Measurements from ENCODE around the gene CDKAL1. TPM values are rescaled to one million over a fixed set of nuclear protein-coding genes. Genes with fewer than 3 reads are reported as not detected.

Gene CDKAL1
- total and polyA plus RNA-seq, 2 donors (not counting 3 experiments of a cell fraction or from before 2014, with no cell fraction given), result 6.1 to 20.5 TPM

DNA sequence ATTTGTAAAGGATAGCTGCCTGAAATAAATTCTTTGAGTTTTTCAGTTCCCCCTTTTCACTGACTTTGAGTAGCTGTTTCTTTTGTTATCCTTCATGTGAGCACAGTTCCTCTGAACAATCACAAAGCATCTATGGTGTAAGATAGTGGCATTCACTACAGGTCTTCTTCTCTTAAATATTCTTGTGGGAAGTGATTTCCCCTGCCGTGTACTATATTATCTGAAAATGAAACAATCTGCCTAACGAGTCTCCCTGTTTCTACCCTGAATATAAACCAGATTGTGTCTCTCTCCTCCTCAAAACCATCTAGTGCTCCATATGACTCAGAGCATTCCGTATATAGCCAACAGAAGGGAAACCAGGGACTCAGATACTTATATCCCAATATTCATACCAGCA lies 679.2 kb downstream of the CDKAL1 start:
- Histone ChIP-seq H3K9ac (replicated peaks; ENCODE audit: extremely low read depth, insufficient read depth, low read length) (no peak overlapping the region), H3K27ac (ENCODE audit: insufficient read depth, low read depth, low read length) (no peak overlapping the region), H4K20me1 (replicated peaks; ENCODE audit: control insufficient read depth, extremely low read depth, insufficient read depth, low read length) (no peaks in the 10 kb centered on the region), H3K36me3 (ENCODE audit: control insufficient read depth in 2 of 2, extremely low read depth in 1 of 2, insufficient read depth in 2 of 2, low read length in 2 of 2) (no peaks in the 10 kb centered on the region), H3K4me2 (ENCODE audit: insufficient read depth, low read length) (no peak overlapping the region), H2AFZ (ENCODE audit: low read depth, low read length) (no peak overlapping the region), H3K4me3 (replicated peaks in 1 of 3; ENCODE audit: insufficient read depth in 1 of 3, low read depth in 1 of 3, low read length in 3 of 3) (no peak overlapping the region), H3K9me3 (replicated peaks; ENCODE audit: control insufficient read depth, insufficient read depth, low read length) (no peaks in the 10 kb centered on the region), H3K27me3 (ENCODE audit: control insufficient read depth in 2 of 2, insufficient read depth in 2 of 2, low read length in 2 of 2) (no peaks in the 10 kb centered on the region), H3K9me1 (replicated peaks; ENCODE audit: control insufficient read depth, extremely low read depth, insufficient read depth, low read length) (no peaks in the 10 kb centered on the region), H3K4me1 (ENCODE audit: control insufficient read depth, extremely low read depth, insufficient read depth, low read length) (no peaks in the 10 kb centered on the region), H3K79me2 (ENCODE audit: control insufficient read depth, insufficient read depth, low read length) (no peaks in the 10 kb centered on the region)
- FAIRE-seq, result no peak
- DNase-seq (ENCODE audit: low read depth, low spot score), result no peak
- no TSS peak for BruUV-seq (replicated peaks)
- TF ChIP-seq, protein P1, sequence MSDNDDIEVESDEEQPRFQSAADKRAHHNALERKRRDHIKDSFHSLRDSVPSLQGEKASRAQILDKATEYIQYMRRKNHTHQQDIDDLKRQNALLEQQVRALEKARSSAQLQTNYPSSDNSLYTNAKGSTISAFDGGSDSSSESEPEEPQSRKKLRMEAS (IDR thresholded peaks at IDR 0.05; ENCODE audit: insufficient read depth, insufficient read length), result no peak
- no peak for TF ChIP-seq FOS (IDR thresholded peaks at IDR 0.05; ENCODE audit: borderline replicate concordance, insufficient read depth, low read length)
- no peak for TF ChIP-seq POLR2A (IDR thresholded peaks at IDR 0.05; ENCODE audit: low read depth, low read length)
- TF ChIP-seq GATA2 (IDR thresholded peaks at IDR 0.05; ENCODE audit: insufficient read depth, insufficient read length, low read depth, low read length), result no peak
- TF ChIP-seq MYC (IDR thresholded peaks at IDR 0.05; ENCODE audit: low read depth, low read length), result no peak
- TF ChIP-seq JUN (IDR thresholded peaks at IDR 0.05; ENCODE audit: borderline replicate concordance, insufficient read depth, insufficient read length, low read depth), result no peak
- TF ChIP-seq POLR2AphosphoS5 (IDR thresholded peaks at IDR 0.05; ENCODE audit: insufficient read depth, low read depth, low read length), result no peak
- TF ChIP-seq, protein P2, sequence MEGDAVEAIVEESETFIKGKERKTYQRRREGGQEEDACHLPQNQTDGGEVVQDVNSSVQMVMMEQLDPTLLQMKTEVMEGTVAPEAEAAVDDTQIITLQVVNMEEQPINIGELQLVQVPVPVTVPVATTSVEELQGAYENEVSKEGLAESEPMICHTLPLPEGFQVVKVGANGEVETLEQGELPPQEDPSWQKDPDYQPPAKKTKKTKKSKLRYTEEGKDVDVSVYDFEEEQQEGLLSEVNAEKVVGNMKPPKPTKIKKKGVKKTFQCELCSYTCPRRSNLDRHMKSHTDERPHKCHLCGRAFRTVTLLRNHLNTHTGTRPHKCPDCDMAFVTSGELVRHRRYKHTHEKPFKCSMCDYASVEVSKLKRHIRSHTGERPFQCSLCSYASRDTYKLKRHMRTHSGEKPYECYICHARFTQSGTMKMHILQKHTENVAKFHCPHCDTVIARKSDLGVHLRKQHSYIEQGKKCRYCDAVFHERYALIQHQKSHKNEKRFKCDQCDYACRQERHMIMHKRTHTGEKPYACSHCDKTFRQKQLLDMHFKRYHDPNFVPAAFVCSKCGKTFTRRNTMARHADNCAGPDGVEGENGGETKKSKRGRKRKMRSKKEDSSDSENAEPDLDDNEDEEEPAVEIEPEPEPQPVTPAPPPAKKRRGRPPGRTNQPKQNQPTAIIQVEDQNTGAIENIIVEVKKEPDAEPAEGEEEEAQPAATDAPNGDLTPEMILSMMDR (IDR thresholded peaks at IDR 0.05; ENCODE audit: extremely low read depth in 1 of 2, insufficient read depth in 1 of 2, low read depth in 1 of 2, low read length in 2 of 2), result no peak
- no peak for TF ChIP-seq EZH2 (IDR thresholded peaks at IDR 0.05; ENCODE audit: borderline replicate concordance, low read depth, low read length, severe bottlenecking)
- dilution Hi-C loops (cut with MboI; ENCODE audit: extremely low pct_ligation_motif_present, low sequenced_read_pairs) (no loop called here), intact Hi-C loops (cut with micrococcal nuclease) (no loop called here)
- CTCF ChIA-PET, result no interaction called here
- POLR2A ChIA-PET, result no interaction called here
